ENCODE data around the gene ARSG. TPM values are rescaled to one million over a fixed set of nuclear protein-coding genes. Genes with fewer than 3 reads are reported as not detected.

The ARSG gene
- total and polyA plus RNA-seq, 7 donors: 1.7 to 6.1 (median 2.5) TPM

DNA sequence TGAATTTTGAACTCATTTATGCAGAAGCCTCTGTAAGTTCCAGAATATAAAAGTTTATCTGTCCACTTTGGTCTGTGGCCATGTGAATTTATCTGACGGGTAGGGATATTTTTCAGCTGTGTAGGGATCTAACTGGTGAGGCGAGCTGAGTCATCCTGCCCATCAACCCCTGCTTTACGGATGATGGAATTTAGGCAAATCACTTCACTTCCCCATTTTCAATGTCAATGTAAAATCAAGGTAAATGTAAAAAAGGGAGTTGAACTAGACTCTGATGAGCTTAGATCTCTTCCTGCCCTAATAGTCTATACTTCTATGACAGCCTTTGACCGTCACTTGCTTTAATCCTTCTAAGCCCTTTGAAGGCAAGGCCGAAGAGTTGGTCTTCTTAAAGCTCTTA lies 2.9 kb upstream of the ARSG start:
- DNase-seq: no peak
- ATAC-seq: no peak
- Histone ChIP-seq H3K27me3 (ENCODE audit: insufficient read depth in 3 of 3, low read length in 2 of 3) (no peaks in the 10 kb centered on the region), H3K36me3 (ENCODE audit: insufficient read depth in 1 of 2, low read depth in 1 of 2) (no peaks in the 10 kb centered on the region), H3K9me3 (no peaks in the 10 kb centered on the region), H3K4me3 (no peak overlapping the region), H3K27ac (no peak overlapping the region), H3K4me1 (peaks cover 13% of the 10 kb centered on the region)
- intact Hi-C loops (cut with DNase I): no loop called here
- 81 to 91% (median 87%) methylated on average over 5 of the region's 5 CpGs for WGBS, 3 donors
- TF ChIP-seq, protein P1, sequence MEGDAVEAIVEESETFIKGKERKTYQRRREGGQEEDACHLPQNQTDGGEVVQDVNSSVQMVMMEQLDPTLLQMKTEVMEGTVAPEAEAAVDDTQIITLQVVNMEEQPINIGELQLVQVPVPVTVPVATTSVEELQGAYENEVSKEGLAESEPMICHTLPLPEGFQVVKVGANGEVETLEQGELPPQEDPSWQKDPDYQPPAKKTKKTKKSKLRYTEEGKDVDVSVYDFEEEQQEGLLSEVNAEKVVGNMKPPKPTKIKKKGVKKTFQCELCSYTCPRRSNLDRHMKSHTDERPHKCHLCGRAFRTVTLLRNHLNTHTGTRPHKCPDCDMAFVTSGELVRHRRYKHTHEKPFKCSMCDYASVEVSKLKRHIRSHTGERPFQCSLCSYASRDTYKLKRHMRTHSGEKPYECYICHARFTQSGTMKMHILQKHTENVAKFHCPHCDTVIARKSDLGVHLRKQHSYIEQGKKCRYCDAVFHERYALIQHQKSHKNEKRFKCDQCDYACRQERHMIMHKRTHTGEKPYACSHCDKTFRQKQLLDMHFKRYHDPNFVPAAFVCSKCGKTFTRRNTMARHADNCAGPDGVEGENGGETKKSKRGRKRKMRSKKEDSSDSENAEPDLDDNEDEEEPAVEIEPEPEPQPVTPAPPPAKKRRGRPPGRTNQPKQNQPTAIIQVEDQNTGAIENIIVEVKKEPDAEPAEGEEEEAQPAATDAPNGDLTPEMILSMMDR (IDR thresholded peaks at IDR 0.05): no peak

DNA sequence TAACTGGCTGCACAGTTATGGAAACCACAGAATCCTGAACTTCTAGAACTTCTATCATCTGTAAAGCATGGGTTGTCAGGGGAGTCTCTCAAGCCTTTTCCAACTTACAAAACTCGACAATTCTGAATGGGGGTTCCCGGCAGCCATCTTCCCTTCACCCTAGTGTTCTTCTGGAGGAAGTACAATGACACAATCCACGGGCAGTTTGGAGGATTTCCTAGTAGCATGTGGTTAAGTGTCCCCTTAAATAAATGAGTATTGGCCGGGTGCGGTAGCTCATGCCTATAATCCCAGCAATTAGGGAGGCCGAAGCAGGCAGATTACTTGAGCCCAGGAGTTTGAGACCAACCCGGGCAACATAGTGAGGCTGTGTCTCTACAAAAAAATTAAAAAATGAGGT lies 2.5 kb upstream of the ARSG start:
- Histone ChIP-seq H3K9me3 (no peaks in the 10 kb centered on the region), H3K36me3 (ENCODE audit: insufficient read depth in 1 of 2, low read depth in 1 of 2) (no peaks in the 10 kb centered on the region), H3K27me3 (ENCODE audit: insufficient read depth in 3 of 3, low read length in 2 of 3) (no peaks in the 10 kb centered on the region), H3K4me1 (peaks cover 13% of the 10 kb centered on the region), H3K4me3 (peak overlapping the region; percentile 2), H3K27ac (no peak overlapping the region)
- 75 to 82% (median 80%) methylated on average over 7 of the region's 7 CpGs for WGBS, 3 donors
- TF ChIP-seq, protein P1 (IDR thresholded peaks at IDR 0.05): no peak
- DNase-seq: no peak
- ATAC-seq: no peak
- intact Hi-C loops (cut with DNase I): no loop called here

DNA sequence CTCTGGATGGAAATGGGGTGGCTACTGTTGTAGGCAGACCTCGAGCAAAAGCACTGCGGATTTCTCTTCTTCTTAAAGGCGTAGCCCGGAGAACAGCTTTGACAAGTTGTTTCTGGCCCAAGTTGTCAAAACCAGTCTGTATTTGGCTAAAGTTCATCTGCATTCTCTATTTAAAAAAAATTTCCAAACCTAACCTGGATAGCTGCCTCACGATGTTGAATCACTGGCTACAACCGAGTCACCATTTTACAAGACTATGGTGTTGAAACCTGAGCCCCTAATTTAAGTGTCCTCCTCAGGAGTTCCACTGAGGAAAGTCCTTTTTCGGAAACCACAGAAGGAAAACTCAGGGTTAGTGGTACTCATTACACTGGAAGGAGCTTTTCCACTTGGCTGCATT lies 1.8 kb upstream of the ARSG start:
- TF ChIP-seq, protein P1 (IDR thresholded peaks at IDR 0.05): no peak
- intact Hi-C loops (cut with DNase I): no loop called here

DNA sequence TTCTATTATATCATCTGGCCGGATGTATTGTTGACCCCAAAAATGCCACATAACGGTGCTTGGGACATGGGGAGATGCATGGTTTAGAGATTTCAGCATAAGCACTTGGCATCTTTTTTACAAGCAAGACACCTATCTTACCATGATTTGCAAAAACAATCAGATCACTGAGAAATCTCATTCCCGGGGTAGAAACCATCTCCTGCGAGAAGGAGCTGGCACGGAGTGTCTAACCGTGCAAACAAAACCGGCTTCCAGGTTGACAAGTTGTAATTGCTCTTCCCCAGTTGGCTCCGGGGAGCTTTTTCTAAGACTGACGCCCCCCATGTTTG lies 1.4 kb upstream of the ARSG start:
- DNase-seq: no peak
- H3K4me3 ChIP-seq: peak overlapping the region; percentile 92
- ATAC-seq: no peak
- H3K9me3 ChIP-seq: no peaks in the 10 kb centered on the region
- intact Hi-C loops (cut with DNase I): loop anchor here in 1 of 2 donors (2.0 kb wide), 2 partner anchors 29 to 89 kb away; no protein-coding TSS in a partner anchor
- no peaks in the 10 kb centered on the region for H3K27me3 ChIP-seq (ENCODE audit: insufficient read depth in 3 of 3, low read length in 2 of 3)
- TF ChIP-seq, protein P1 (IDR thresholded peaks at IDR 0.05): no peak
- H3K4me1 ChIP-seq: peaks cover 13% of the 10 kb centered on the region
- H3K36me3 ChIP-seq (ENCODE audit: insufficient read depth in 1 of 2, low read depth in 1 of 2): no peaks in the 10 kb centered on the region
- WGBS, 3 donors: 36 to 51% (median 47%) methylated on average over 9 of the region's 9 CpGs
- H3K27ac ChIP-seq: peak overlapping the region; percentile 90

More for the DNA sequence above, 1.8 kb upstream of the ARSG start:
- ATAC-seq: no peak
- WGBS, 3 donors: 83 to 89% (median 88%) methylated on average over 7 of the region's 7 CpGs
- no peak for DNase-seq
- H3K4me3 ChIP-seq: peak overlapping the region; percentile 92
- peak overlapping the region; percentile 90 for H3K27ac ChIP-seq
- peaks cover 13% of the 10 kb centered on the region for H3K4me1 ChIP-seq
- H3K27me3 ChIP-seq (ENCODE audit: insufficient read depth in 3 of 3, low read length in 2 of 3): no peaks in the 10 kb centered on the region
- H3K9me3 ChIP-seq: no peaks in the 10 kb centered on the region
- H3K36me3 ChIP-seq (ENCODE audit: insufficient read depth in 1 of 2, low read depth in 1 of 2): no peaks in the 10 kb centered on the region

DNA sequence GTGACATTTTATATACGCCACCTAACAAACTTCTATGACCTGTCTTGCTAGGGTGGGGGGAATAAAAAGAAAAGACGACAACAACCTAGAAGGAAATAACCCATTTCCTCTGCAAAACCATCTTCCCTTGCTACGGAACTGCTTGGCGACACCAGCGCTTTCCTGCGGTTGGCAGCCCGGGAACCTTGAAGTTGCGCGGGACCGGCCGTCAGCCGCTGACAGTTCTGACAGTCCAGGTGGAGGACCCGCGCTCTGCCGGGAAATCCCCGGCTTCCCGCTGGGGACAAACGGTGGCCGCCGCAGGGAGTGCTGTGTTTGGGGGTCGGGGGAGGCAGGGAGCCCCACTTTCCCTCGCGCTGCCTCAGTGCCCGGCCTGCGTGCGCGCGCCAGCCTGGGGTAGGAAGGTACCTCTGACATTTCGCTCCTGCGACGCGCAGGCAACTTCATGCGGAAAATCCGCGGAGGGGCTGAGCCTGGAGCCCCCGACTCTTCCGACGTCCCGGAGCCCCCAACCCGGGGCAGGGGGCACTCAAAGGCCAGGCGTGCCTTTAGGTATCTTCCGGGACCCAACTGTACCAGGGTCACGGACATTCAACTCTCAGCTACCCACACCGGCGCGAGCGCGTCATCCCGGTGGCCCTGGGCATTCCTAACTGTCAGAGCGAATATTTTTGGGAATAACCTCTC lies 884 bp upstream of the ARSG start:
- intact Hi-C loops (cut with DNase I): loop anchor here in 1 of 2 donors (2.0 kb wide), 2 partner anchors 28 to 88 kb away; no protein-coding TSS in a partner anchor
- WGBS, 3 donors: 3 to 4% (median 3%) methylated on average over 45 to 50 of the region's 50 CpGs

More for the DNA sequence above, 884 bp upstream of the ARSG start:
- peak overlapping the region; percentile 92 for H3K4me3 ChIP-seq
- ATAC-seq: peak; percentile 18 to 41 (median 38)
- TF ChIP-seq, protein P1 (IDR thresholded peaks at IDR 0.05): no peak
- peak; percentile 37 to 68 for DNase-seq
- H3K9me3 ChIP-seq: no peaks in the 10 kb centered on the region
- peaks cover 13% of the 10 kb centered on the region for H3K4me1 ChIP-seq
- no peaks in the 10 kb centered on the region for H3K27me3 ChIP-seq (ENCODE audit: insufficient read depth in 3 of 3, low read length in 2 of 3)
- no peaks in the 10 kb centered on the region for H3K36me3 ChIP-seq (ENCODE audit: insufficient read depth in 1 of 2, low read depth in 1 of 2)
- peak overlapping the region; percentile 90 for H3K27ac ChIP-seq
